Measurements from ENCODE around the gene CCDC87.
"Not testable (repeated sequence)": the region's sequence is repeated elsewhere in the genome, so short reads cannot be mapped to it uniquely, and the experiment has no call there.

CCDC87 gene

GRCh38 chr11:66592457-66593302, at the start of gene CCDC87, which contains the start of gene CCS:
TSS of gene CCDC87 (minus strand) at chr11:66593063. CDS start at chr11:66593015, 48 bp downstream.
TSS of gene CCS (plus strand) at chr11:66593185. CDS start at chr11:66593262, 77 bp downstream.
- peak; percentile 94 to 98 for DNase-seq (ENCODE audit: low read depth in 2 of 2)

- no peak for DNase-seq (ENCODE audit: low read depth in 2 of 2)
Measured at GRCh38 chr11:66641834-66642233, 49.0 kb upstream of the CCDC87 start.

- DNase-seq (ENCODE audit: low read depth in 2 of 2) = not testable (repeated sequence)
Measured at GRCh38 chr11:66639814-66640340, 47.0 kb upstream of the CCDC87 start.

GRCh38 chr11:66639066-66639813, 46.4 kb upstream of the CCDC87 start:
- DNase-seq (ENCODE audit: low read depth in 2 of 2) = no peak

GRCh38 chr11:66638177-66639065, 45.6 kb upstream of the CCDC87 start, which contains the start of gene RBM4:
TSS of gene RBM4 (plus strand) at chr11:66638703. CDS start at chr11:66639712, 1,009 bp downstream.
- peak; percentile 89 to 93 for DNase-seq (ENCODE audit: low read depth in 2 of 2)

GRCh38 chr11:66637557-66638176, 44.8 kb upstream of the CCDC87 start:
- no peak for DNase-seq (ENCODE audit: low read depth in 2 of 2)

GRCh38 chr11:66636411-66636810, 43.5 kb upstream of the CCDC87 start:
- DNase-seq (ENCODE audit: low read depth in 2 of 2) = no peak

GRCh38 chr11:66632952-66633351, 40.1 kb upstream of the CCDC87 start:
- DNase-seq (ENCODE audit: low read depth in 2 of 2) = no peak

GRCh38 chr11:66631883-66632282, 39.0 kb upstream of the CCDC87 start:
- DNase-seq (ENCODE audit: low read depth in 2 of 2) = no peak

- DNase-seq (ENCODE audit: low read depth in 2 of 2) = no peak
Measured at GRCh38 chr11:66629356-66629755, 36.5 kb upstream of the CCDC87 start.

GRCh38 chr11:66628061-66628603, 35.3 kb upstream of the CCDC87 start:
- DNase-seq (ENCODE audit: low read depth in 2 of 2) = no peak

- no peak for DNase-seq (ENCODE audit: low read depth in 2 of 2)
Measured at GRCh38 chr11:66626926-66627325, 34.1 kb upstream of the CCDC87 start.

- no peak for DNase-seq (ENCODE audit: low read depth in 2 of 2)
Measured at GRCh38 chr11:66626382-66626781, 33.5 kb upstream of the CCDC87 start.

- DNase-seq (ENCODE audit: low read depth in 2 of 2) = no peak
Measured at GRCh38 chr11:66625752-66626149, 32.9 kb upstream of the CCDC87 start.

- no peak for DNase-seq (ENCODE audit: low read depth in 2 of 2)
Measured at GRCh38 chr11:66625041-66625751, 32.3 kb upstream of the CCDC87 start.

- no peak for DNase-seq (ENCODE audit: low read depth in 2 of 2)
Measured at GRCh38 chr11:66624450-66624849, 31.6 kb upstream of the CCDC87 start.

- DNase-seq (ENCODE audit: low read depth in 2 of 2) = no peak
Measured at GRCh38 chr11:66619080-66619554, 26.3 kb upstream of the CCDC87 start.

GRCh38 chr11:66617155-66617834, 24.4 kb upstream of the CCDC87 start:
- DNase-seq (ENCODE audit: low read depth in 2 of 2) = no peak

Measured in stimulated activated CD4-positive, alpha-beta T cell treated with anti-CD3 and anti-CD28 coated beads, Interleukin-12 subunit alpha, Interleukin-12 subunit beta, amount 100 ng/mL, for 24 hours (primary cell).